GM18858 (cell line): ENCODE measurements around the gene CDC42.

Experiments used
- ATAC-seq: cut with Tn5 transposase; IDR thresholded peaks from one replicate; pipeline ENCODE4 v1.9.1; 2021; ENCODE audit not compliant: unreplicated experiment

CDC42 gene

DNA sequence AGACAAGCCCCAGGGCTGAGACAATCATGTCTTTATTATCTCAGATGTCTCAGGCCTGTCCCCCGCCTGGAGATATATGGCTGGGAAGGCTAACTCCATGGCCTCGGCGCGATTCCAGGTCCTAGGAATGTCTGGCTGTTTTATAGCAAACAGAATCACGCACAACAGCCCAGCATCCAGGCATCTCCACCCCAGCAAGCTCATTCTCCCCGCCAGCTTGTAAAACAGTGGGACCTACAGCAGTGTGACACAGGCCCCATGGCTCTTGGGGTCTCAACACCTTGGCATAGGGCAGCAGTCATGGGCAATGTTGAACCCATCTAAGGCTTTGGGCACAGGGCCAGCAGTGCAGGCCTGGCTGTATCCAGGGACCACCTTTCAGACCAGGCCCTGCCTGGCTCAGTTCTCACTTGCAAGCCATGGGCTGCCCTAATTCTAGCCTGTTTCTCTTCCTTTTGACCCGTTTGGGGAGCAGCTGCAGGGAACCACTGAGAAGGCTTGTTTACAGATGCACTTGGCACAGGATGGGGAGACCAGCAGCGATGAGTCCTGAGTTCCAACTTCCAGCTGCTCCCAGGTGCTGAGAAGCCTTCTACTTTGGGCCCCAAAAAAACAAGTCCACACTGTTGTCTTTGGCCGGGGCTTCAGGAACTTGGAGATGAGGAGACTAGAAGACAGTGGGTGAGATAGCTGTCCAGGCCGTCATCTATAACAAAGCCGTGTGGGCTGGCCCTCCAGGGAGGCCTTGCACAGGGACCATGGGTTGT lies 56.0 kb downstream of the CDC42 start:
- no peak for ATAC-seq

DNA sequence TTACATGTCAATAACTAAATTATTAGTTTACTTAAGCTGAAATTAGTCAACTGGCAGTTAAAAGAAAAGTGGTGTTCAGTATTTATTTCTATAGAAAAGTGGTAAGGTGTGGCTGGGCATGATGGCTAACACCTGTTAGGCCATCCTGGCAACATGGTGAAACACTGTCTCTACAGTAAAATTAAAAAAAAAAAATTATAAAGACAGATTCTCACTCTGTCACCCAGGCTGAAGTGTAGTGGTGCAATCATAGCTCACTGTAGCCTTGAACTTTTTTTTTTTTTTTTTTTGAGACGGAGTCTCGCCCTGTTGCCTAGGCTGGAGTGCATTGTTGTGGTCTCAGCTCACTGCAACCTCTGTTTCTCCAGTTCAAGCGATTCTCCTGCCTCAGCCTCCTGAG lies 57.5 kb downstream of the CDC42 start:
- no peak for ATAC-seq

DNA sequence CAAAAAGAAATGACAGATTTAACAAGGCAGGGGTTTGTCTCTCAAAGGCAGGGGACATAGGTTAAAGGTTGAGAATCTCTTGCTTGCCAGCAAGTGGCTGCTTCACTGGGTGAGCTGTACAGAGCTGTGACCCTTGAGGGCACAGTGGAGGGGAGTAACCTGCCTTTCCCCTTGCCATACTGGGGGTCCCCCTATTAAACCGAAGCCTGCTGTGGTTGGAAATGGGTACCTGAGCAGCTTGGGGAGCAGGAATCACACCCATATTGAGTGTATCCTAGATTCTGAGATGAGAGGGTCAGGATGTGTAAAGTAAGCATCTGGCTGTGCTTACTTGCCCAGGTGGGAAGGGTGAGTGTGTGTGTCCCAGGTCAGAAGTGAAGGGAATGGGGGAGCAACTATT lies 58.6 kb downstream of the CDC42 start:
- ATAC-seq = no peak

DNA sequence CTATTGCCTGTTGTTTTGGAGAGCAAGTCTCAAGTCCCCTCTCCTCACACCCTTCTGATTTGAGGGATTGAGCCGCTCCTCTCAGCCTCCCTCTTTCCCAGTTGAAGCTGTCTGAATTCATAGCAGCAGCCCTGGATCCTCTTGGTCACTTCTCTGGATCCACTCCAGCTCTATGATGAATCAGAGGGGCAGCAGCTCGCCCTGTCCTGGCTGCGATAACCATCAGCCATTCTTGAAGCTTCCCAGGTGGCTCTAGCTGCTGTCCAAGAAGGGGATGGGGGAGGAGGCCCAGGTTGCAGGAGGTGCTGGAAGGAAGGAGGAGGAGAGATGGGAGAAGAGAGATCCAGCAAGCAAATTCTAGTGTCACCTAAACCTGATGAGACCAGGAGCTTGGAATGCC lies 59.1 kb downstream of the CDC42 start:
- ATAC-seq = no peak

DNA sequence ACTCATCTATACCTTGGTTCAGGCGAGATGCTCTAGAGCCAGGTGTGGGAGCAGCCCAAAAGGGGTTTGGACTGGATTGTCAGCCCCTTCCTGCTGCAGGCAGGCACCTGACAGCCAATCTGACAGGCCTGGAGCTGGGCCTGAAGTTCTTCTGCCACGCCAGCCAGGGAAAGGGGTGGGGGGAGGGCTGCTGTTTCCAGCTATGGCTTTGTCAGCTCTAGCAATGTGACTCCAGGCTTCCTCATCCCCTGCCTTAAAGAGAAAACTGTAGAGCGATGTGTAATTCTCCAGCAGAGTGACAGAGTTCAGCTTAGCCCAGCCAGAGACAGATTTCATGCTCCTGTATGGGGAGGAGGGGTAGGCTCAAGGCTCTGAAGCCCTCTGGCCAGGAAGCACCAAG lies 60.0 kb downstream of the CDC42 start:
- no peak for ATAC-seq

- no peak for ATAC-seq
These were observed 61.8 kb downstream of the CDC42 start for GRCh38 chr1:22114083-22115012.

- no peak for ATAC-seq
These were observed 62.8 kb downstream of the CDC42 start for GRCh38 chr1:22115286-22115685.

GRCh38 chr1:22117238-22117637 lies 64.7 kb downstream of the CDC42 start:
- ATAC-seq = no peak

DNA sequence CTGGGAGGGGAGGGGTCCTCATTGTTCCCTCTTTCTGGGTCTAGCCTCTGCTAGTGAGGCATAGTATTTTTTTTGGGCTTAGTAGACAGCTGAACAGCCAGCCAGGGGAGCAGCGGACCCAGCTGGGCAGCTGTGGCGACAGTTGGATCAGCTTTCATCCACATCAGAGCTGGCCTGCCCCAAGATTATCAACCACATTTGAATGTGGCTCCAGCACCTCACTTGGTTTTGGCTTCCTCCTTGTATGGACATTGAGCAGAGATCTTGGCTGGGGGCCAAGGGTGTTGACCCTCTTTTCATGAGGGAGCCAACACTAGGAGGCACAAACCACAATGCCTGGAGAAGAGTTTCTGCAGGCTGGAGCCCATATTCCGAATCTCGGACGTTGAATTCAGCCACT lies 65.3 kb downstream of the CDC42 start:
- ATAC-seq = no peak

DNA sequence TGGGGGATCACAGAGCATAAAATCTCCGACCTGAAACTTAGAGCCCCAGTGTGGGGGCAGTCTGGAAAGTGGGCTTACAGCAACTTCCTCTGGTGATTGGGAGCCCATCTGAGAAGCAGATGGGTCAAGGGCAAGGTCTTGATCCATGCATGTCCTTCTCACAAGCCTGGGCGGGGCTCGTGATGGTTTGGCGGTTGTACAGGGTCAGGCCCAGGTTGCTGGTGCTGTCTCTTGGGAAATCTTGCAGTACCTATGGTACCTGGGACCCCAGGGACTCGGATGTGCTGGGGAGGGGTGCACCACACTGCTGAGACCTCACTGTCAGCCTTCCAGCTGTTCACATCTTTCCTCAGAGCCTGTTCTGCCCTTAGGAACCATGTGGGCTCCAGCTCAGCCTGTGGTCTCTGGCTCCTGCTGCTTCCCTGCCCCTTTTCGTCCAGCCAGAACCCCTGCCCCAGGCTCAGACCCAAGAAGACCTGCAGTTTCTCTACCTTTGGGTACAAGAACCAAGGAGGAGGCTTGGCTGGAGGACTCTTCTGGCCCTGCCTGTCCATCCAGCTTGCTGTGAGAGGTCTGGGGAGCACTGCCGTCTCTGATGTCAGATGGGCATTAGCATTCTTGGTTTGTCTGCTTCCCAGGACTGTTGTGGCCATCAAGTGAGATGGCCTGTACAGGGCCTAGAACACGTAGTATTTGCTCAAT lies 65.9 kb downstream of the CDC42 start:
- no peak for ATAC-seq

- no peak for ATAC-seq
These were observed 67.3 kb downstream of the CDC42 start for GRCh38 chr1:22119626-22120468.

- no peak for ATAC-seq
These were observed 67.9 kb downstream of the CDC42 start for GRCh38 chr1:22120469-22120790.

GRCh38 chr1:22121421-22121911 lies 69.0 kb downstream of the CDC42 start:
- no peak for ATAC-seq

DNA sequence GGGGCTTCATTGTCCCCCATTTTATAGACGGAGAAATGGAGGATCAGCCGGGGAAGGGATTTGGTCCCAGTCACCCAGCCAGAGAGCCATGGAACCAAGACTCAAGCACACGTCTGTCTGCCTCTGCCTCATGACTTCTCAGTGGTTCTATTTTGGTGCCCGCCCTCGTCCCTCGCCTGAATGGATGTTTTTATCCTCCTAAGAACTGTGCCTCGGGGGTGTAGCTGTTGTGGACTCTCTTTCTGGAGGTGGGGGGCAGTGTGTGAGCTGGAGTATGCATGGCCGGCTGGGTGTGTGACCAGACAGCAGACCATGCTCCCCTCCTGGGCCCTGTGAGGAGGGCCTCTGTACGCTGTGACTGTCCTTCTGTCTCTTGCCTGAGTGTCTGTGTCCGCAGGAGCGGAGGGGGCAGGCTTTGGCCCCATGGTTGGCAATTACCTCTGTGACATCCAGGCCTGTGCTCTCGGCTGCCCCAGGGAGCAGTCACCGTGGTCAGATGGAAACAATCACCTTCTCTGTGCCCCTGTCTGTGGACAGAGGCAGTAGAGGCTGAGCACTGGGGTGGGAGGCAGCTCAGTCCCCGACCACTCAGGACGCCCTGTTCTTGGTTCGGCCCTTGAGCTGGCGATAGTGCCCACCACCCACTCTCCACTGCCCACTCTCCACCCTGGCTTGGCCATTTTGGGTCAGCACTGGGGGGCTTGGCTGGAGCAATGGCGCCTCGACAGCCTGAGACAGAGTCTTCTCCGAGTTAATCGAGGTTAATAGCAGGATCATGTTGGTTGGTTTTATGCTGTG lies 70.0 kb downstream of the CDC42 start:
- no peak for ATAC-seq

- no peak for ATAC-seq
These were observed 70.5 kb downstream of the CDC42 start for GRCh38 chr1:22123071-22123390.

DNA sequence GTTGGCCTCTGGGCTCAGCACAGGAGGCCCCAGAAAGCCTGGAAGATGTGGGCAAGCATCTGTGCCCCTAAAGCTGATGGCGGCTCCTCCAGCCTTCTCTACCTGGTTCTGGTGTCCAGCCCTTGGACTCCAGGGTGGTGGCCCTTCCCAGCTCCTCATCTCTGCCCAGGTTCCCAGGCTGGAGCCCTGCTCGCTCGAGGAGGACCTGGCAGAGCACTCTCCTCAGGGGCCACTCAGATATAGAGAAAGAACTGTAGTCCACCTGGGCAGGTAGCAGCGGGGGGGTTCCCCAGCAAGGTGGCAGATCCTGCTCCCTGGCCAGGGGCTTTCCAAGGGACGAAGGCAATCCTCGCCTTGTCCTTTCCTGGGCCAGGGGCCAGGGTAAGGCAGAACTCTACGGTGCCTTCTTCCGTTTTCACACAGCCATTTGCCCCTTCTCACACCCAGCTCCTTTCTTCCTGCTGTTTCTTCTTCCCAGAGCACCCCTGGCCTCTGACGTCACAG lies 71.4 kb downstream of the CDC42 start:
- ATAC-seq = no peak

DNA sequence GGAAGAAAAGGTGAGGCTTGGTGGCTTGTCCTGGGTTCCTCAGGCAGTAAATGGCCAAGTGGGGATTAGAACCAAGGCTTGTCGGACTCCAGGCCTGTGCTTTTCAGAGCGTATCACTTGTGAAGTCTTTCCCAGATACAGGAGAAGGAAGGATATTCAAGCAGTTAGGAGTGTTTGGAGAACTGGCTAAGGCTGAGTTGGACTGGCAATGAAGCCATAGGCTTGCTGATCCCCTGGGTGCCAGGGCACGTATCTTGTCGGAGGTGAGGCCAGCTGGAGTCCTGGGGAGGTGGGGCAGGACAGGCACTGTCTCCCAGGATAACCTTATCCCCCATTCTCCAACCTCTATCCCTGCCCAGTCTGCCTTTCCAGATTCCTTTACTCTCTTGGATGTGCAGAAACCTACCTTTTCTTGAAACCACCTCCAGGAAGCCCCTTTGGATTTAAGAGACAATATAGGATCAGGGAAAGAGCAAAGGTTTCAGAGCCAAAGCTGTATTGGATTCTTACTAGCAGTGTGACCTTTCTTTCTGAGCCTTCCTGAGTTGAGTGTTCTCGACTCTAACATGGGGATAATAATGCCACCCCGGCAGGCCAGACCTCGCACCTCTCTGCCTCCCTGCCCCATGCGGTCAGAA lies 72.2 kb downstream of the CDC42 start:
- ATAC-seq = no peak

- no peak for ATAC-seq
These were observed 74.0 kb downstream of the CDC42 start for GRCh38 chr1:22126531-22126930.

DNA sequence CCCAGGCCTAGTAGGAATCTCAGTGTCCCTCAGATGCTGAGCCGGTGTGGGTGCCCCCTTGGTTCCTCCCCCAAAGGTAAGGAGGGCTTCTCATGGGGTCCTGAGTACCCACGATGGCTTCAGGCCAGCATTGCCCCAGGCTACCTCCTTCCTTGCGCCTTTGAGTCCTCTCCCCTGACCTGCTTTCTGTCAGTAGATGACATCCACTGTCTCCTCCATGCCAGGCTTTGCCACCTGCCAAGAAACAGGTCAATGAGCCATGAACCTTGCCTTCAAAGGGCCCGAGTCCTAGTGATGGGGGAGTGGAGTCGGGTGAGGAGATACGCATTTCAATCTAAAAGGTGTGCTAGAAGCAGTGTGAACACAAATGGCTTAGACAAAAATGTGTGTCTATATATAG lies 74.7 kb downstream of the CDC42 start:
- ATAC-seq = no peak
